SU-DHL-6 (cell line): ENCODE measurements around the gene COX7C.

Experiments used
- H2AFZ ChIP-seq: fragments of 200-600 bp; sonication (generic); 2 replicates; pipeline ENCODE4 v1.6.1; 2014; ENCODE audit warnings: low read depth, mild to moderate bottlenecking, moderate library complexity, mixed read lengths, antibody characterized with exemption, low read length; ENCODE audit not compliant: severe bottlenecking
- H3F3A ChIP-seq: fragments of 200-600 bp; shearing (Covaris generic); 2 replicates; pipeline ENCODE4 v1.6.0; 2016; ENCODE audit warnings: antibody characterized with exemption, mild to moderate bottlenecking; ENCODE audit not compliant: insufficient read depth
- H3K27ac ChIP-seq: fragments of 200-600 bp; sonication (generic); 2 replicates; pipeline ENCODE4 v1.5.1; 2016; ENCODE audit warnings: low read depth, mild to moderate bottlenecking, low read length, moderate library complexity, mixed read lengths
- H3K27me3 ChIP-seq: fragments of 200-600 bp; sonication (generic), shearing (Covaris generic); 2 replicates; pipeline ENCODE4 v1.6.0; 2014; ENCODE audit warnings: mild to moderate bottlenecking, low read length
- H3K36me3 ChIP-seq: fragments of 200-600 bp; sonication (generic); 2 replicates; pipeline ENCODE4 v1.6.1; 2014; ENCODE audit warnings: mild to moderate bottlenecking, low read length, mixed read lengths
- H3K4me2 ChIP-seq: fragments of 300-600, 200-600 bp; shearing (Covaris generic), sonication (generic); 2 replicates; pipeline ENCODE4 v1.6.0; 2014; ENCODE audit warnings: low read length, low read depth, mild to moderate bottlenecking; ENCODE audit not compliant: poor library complexity, severe bottlenecking
- H3K4me3 ChIP-seq: fragments of 200-600 bp; sonication (generic); 2 replicates; pipeline ENCODE4 v1.5.1; 2014; ENCODE audit warnings: antibody characterized with exemption, low read length, mild to moderate bottlenecking, mixed read lengths; ENCODE audit not compliant: insufficient read depth, poor library complexity, severe bottlenecking
- H3K79me2 ChIP-seq: fragments of 200-600 bp; sonication (generic); 2 replicates; pipeline ENCODE4 v1.6.1; 2014; ENCODE audit warnings: mild to moderate bottlenecking, low read length, moderate library complexity; ENCODE audit not compliant: insufficient read depth
- H3K9ac ChIP-seq: fragments of 200-600 bp; sonication (generic); 2 replicates; pipeline ENCODE4 v1.7.0; 2014; ENCODE audit warnings: mild to moderate bottlenecking, low read length
- H3K9me2 ChIP-seq: fragments of 200-600 bp; sonication (generic); replicated peaks from 2 replicates; pipeline ENCODE4 v1.6.1; 2014; ENCODE audit warnings: low read length; ENCODE audit not compliant: insufficient read depth
- H3K9me3 ChIP-seq: fragments of 200-600 bp; sonication (generic); 2 replicates; pipeline ENCODE4 v1.6.1; 2014; ENCODE audit warnings: low read length, mixed read lengths; ENCODE audit not compliant: insufficient read depth
- H4K20me1 ChIP-seq: fragments of 200-600 bp; sonication (generic); 2 replicates; pipeline ENCODE4 v1.6.1; 2014; ENCODE audit warnings: low read depth, mild to moderate bottlenecking, antibody characterized with exemption, low read length, moderate library complexity, mixed read lengths
- CTCF ChIP-seq: fragments of 200-600 bp; sonication (generic); IDR thresholded peaks from one replicate; pipeline ENCODE4 v1.5.1; 2017; ENCODE audit warnings: antibody characterized with exemption, mild to moderate bottlenecking, low read length, moderate library complexity; ENCODE audit not compliant: insufficient read depth, poor library complexity, severe bottlenecking
- EZH2phosphoT487 ChIP-seq: fragments of 200-600 bp; sonication (generic), shearing (Covaris generic); conservative IDR thresholded peaks from 2 replicates; pipeline ENCODE4 v1.6.1; 2018; ENCODE audit warnings: mild to moderate bottlenecking, antibody characterized with exemption, low read length, moderate library complexity, mixed read lengths

The COX7C gene

GRCh38 chr5:86605881-86606280 lies 11.9 kb upstream of the COX7C start:
- H4K20me1 ChIP-seq = no peaks in the 10 kb centered on the region
- no peaks in the 10 kb centered on the region for H3K36me3 ChIP-seq
- no peaks in the 10 kb centered on the region for H3F3A ChIP-seq
- H3K9me2 ChIP-seq = no peaks in the 10 kb centered on the region; the same call in 1 of the 2 replicates
- H3K9ac ChIP-seq = no peak overlapping the region
- no peak overlapping the region for H3K27ac ChIP-seq
- no peak overlapping the region for H3K4me3 ChIP-seq
- no peak overlapping the region for H3K4me2 ChIP-seq
- TF ChIP-seq CTCF (no peak), EZH2phosphoT487 (no peak)
- H3K9me3 ChIP-seq = no peaks in the 10 kb centered on the region
- no peak overlapping the region for H2AFZ ChIP-seq
- H3K27me3 ChIP-seq = no peaks in the 10 kb centered on the region
- no peaks in the 10 kb centered on the region for H3K79me2 ChIP-seq

GRCh38 chr5:86613455-86613854 lies 4.3 kb upstream of the COX7C start:
- H3K79me2 ChIP-seq = peaks cover 7% of the 10 kb centered on the region

GRCh38 chr5:86617309-86617755 lies 409 bp upstream of the COX7C start:
- Histone ChIP-seq H3K4me2 (peak overlapping the region; percentile 38), H3K27me3 (no peaks in the 10 kb centered on the region), H3K9ac (no peak overlapping the region), H3K9me3 (no peaks in the 10 kb centered on the region), H3K27ac (no peak overlapping the region), H3K9me2 (no peaks in the 10 kb centered on the region), H3K4me3 (no peak overlapping the region), H3K36me3 (peaks cover 30% of the 10 kb centered on the region), H4K20me1 (no peaks in the 10 kb centered on the region), H3K79me2 (peaks cover 13% of the 10 kb centered on the region), H2AFZ (peak overlapping the region; percentile 86), H3F3A (peaks cover 14% of the 10 kb centered on the region; the same call in 1 of the 2 replicates)
- TF ChIP-seq EZH2phosphoT487 (no peak), CTCF (no peak)

More at GRCh38 chr5:86613455-86613854, 4.3 kb upstream of the COX7C start:
- H4K20me1 ChIP-seq = no peaks in the 10 kb centered on the region
- no peaks in the 10 kb centered on the region for H3K9me2 ChIP-seq
- no peak overlapping the region for H3K27ac ChIP-seq
- no peaks in the 10 kb centered on the region for H3K9me3 ChIP-seq
- H3K27me3 ChIP-seq = no peaks in the 10 kb centered on the region
- no peak overlapping the region for H3K4me2 ChIP-seq
- no peaks in the 10 kb centered on the region for H3K36me3 ChIP-seq
- H3K9ac ChIP-seq = no peak overlapping the region
- no peak overlapping the region for H3K4me3 ChIP-seq
- H2AFZ ChIP-seq = no peak overlapping the region
- no peaks in the 10 kb centered on the region for H3F3A ChIP-seq
- TF ChIP-seq CTCF = no peak
- no peak for TF ChIP-seq EZH2phosphoT487
